HG03520 (cell line): ENCODE data around the gene C1QL2.

Experiments used
- ATAC-seq: cut with Tn5 transposase; IDR thresholded peaks from one replicate; pipeline ENCODE4 v1.9.1; 2021; ENCODE audit warnings: mild to moderate bottlenecking, moderate library complexity; ENCODE audit not compliant: unreplicated experiment

C1QL2 gene

GRCh38 chr2:119179991-119180390, 21.4 kb upstream of the C1QL2 start:
- ATAC-seq, result no peak

DNA sequence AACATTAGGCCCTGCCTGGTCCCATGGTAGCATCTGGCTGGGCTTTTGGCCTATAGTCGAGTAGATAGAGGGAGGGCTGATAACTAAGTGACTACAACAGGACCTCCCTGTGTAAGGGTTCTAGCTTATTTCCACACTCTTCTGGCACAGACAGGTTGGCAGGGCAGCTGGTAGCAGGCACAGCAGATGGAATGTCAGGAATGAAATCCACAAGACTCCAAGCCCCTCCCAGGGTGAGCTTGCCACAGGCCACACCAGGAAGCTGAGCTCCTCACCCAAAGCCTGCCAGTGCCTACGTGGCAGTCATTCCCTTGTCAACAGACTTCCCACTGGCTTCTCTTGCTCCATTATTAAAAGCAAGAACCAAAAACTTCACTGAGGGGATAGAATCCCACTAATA, 20.7 kb upstream of the C1QL2 start:
- no peak for ATAC-seq

DNA sequence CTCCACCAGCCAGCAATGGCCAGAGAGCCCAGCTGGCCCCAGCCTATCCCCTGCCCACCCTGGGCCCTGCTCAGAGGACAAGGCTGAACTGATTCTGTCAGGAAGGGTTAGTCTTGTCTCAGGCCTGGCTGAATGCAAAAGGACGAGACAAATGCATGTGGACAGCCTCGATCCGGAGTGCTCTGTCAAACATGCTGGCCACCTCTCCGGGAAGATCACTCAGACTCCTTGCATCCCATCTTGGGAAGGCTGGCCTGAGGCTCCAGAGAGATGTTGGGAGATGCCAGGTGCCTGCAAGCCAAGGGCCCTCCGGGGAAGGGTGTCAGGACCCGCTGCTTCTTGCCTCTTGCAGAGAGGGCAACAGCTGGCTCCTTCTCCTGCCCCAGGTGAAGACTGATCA, 20.2 kb upstream of the C1QL2 start:
- no peak for ATAC-seq

- no peak for ATAC-seq
Measured at GRCh38 chr2:119177838-119178190, 19.3 kb upstream of the C1QL2 start.

DNA sequence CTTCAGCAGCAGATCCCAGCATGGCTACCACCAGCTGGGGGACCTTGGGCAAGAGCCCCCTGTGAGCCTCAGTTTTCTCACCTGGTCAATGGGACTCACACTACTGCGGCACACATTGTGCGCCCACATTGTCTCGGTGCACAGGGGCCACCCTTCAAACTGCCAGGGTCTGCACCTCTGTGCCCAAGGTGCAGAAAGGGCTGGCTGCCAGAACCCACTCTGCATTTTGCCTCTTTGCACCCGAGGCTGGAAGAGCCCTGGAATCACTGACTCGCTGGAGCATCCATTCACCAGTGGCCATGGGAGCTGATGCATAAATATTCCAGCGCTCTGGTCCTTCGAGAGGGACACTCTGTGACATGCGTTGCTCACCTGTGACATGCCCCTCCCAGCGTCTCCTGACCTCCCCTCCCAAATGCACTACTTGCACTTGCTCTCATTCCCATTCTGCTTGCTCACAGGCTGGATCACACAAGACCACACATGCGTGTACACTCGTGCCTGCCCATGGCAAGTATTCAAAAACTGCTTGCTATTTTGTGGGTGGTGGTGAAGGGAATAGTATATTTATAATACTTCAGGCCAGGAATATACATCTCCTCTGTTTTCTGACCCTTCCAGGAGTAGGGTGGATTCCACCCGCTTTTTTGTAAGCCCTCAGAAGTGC, 18.8 kb upstream of the C1QL2 start:
- ATAC-seq, result no peak

DNA sequence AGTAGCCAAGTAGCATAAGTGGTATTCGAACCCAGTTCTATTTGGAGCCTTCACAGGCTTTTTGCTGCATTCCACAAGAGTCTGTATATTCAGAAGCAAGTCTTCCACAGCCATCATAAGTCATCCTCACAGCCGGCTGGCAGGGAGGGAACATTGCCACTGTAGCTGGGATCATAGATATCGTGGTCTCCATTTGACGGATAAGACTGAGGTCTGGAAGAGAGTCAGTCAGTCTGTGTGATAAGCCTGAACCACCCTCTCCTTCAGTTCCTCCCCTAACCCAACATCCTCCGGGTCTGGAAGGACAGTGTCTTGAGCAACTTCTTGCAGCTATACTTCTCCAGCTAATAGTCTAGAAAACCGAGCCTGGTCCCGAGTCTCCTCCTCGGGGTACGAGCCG, 17.0 kb upstream of the C1QL2 start:
- ATAC-seq, result no peak

GRCh38 chr2:119174993-119175347, 16.4 kb upstream of the C1QL2 start:
- ATAC-seq, result no peak

DNA sequence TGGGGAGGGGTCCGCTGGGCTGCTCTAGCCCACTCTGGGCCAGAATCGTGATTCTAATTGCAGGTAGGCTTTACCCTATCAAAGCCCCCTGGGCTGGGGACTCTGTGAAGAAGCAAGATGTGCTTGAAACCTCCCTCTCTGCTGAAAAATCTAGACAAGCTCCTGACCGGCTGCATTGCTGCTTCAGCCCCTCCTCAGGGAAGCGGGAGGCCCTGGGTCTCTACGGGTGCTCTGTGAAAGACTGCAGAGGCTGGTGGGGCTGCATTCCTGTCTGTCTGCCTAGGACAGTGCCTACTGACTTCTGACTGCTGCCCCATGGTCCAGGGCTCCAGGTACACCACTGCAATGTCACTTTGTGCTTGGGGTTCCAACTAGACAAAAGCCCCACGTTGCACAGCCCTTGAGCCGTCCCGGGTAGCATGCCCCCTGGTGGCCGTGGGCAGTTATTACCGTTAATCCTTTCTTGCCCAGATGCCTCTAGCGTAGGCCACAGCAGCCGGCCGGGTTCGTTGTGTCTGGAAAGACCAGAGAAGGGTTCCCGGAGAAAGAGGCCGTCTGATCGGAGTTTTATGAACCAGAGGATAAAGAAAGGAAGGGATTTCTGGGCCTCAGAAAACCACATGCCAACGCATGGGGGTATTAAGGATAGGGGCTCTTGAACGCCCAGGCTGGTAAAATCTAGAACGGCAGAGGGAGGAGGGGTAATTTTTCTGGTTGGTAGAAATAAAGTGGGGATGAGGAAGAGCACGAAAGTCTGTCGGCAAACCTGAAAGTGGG, 15.9 kb upstream of the C1QL2 start:
- peak; percentile 67 for ATAC-seq

DNA sequence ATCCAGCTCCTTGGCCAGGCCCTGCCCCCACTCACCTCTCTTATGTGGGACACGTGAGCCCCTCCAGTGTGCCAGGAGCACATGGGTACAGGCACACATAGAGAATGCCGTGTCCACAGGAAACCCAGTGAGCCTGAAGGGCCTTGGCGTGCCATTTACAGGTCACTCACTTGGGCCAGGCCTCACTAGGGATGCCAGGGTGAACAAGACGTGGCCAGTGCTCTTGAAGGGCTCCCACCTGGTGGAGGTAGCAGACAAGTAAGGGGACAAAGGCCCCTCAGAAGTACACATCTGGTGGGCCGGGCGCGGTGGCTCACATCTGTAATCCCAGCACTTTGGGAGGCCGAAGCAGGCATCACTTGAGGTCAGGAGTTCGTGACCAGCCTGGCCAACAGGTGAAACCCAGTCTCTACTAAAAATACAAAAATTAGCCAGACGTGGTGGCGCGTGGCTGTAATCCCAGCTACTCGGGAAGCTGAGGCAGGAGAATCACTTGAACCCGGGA, 15.1 kb upstream of the C1QL2 start:
- no peak for ATAC-seq

DNA sequence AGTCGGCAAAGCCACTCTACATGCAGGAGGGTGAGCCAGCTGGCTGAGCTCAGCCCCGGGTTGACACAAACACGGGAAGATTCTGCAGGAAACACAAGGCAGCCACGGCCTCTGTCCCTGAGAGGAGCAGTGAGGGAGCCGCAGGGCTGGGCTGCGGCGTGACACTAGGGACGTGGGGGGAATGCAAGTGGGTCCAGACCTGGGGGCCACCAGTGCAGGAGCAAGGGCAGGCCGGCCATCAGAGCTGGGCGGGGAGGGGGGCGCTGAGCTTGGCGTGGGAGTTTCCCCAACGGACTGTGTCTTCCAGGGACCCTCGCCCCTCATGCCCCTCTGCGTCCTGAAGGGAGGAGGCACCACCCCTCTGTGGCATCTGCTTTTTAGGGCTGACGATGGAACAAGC, 12.0 kb upstream of the C1QL2 start:
- ATAC-seq, result no peak

DNA sequence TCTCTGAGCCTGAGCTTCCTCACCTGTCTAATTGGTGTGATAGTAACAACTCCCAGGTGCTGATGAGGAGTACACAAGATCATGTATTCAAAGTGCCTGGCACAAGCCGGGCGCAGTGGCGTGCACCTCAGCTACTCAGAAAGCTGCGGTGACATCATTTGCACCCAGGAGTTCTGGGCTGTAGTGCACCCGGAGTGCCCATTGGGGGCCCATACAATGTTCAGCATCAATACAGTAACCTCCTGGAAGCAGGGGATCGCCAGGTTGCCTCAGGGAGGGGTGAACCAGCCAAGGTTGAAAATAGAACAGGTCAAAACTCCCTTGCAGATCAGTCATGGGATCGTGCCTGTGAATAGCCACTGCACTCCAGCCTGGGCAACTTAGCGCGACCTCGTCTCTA, 11.2 kb upstream of the C1QL2 start:
- no peak for ATAC-seq

- ATAC-seq, result no peak
Measured at GRCh38 chr2:119160361-119160990, 1.9 kb upstream of the C1QL2 start.

DNA sequence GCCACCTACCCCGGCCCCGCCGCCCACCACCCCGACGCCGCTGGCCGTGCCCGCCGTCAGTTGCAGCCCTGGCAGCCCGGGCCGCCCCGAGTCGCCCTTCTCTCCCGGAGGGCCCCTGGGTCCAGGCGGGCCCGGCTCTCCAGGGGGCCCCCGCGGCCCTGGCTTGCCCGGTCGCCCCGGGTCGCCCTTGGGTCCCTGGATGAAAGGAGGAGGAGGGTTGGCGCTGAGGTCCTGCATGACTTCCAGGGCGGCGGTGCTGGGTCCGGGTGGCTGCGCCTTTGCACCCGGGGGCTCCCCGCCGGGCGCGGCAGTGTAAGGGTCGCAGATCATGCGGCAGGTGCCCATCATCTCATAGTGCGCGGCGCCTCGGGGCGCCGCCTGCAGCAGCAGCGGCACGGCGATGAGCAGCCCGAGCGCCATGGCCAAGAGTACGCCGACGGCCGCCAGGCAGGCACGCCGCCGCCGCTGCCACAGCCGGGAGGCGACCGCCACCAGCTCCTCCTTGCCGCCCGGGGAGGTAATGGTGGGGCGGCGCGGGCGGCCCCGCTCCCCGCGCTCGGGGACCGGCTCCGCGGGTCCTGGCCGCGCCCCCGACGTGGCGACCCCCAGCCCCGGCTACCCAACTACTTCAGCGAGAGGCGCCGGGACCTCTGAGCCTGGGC, 570 bp downstream of the C1QL2 start:
- ATAC-seq, result no peak

DNA sequence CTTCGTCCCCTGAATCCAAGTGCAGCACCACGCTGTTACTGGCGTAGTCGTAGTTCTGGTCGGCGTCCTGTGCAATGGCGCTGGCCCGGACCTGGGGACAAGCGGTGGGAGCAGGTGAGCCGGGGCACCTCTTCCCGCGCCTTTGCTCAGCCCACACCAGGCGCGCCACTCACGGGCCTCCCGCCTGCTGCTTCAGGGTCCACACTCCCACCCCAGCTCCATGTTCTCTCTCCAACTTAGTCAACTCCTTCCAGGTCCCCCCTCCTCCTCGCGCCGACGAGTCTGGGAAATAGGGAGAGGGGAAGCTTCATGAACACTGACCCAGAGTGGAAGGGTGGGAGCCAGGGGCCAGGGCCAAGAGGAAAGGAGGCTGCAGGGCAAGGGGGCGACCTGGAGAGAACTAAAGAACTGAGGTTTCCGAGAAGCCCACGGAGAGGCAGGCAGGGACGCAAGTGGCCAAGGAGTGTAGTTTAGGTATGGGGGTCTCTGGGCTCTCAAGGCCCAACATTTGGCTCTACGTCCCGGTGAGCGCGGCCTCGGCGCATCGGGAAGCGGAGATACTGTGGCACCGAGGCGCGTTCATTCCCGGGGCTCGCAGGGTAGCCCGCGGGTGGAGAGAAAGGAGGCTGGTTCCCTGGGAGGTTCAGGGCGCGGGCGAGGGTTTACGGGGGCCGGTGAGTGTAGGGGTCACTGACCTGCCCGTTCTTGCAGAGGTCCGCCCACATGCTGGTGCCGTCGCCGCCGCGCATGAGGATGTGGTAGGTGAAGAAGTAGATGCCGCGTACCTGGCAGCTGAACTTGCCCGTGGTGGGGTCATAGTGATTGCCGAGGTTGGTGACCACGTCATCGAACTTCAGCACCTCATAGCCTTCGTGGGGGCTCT, 1.4 kb downstream of the C1QL2 start:
- no peak for ATAC-seq

GRCh38 chr2:119156105-119156890, 2.3 kb downstream of the C1QL2 start:
- ATAC-seq, result no peak

DNA sequence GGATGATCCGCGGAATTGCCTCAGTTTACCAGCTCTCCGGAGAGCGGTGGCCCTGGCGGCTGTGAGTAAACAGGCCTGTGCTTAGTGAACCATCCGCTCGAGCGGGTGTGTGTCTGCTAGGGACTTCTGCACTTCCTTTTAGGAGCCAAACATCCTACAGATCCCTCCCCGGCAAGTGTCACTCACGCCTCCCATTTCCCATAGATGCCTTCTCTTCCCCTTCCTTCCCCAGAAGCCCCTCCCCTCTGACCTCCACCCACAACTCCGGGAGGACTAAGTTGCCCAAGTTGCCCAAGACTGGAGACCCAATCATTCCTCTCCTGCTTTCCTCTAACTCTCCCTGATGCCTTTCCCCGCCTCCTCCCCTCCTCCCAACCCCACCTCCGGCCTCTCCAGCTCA, 2.9 kb downstream of the C1QL2 start:
- ATAC-seq, result no peak

DNA sequence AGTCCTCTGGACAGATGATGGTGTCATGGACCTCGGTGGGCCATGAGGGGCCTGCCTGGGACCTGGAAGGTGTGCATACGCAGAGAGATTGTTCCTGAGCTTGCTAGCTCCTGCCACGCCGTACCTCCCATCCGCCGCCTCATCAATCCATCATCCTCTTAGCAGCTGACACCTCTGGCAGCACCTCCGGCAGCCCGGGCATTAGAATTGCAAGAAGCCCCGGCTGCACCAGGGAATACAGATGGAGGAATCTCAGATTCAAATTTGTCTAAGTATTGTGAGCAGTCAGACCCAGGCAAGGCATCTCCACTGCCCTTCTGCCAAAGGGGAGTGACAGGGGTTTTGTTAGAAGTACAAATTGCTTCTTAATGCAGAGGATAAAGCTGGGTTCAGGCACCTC, 4.5 kb downstream of the C1QL2 start:
- ATAC-seq, result no peak

- ATAC-seq, result no peak
Measured at GRCh38 chr2:119149611-119150010, 8.9 kb downstream of the C1QL2 start.

DNA sequence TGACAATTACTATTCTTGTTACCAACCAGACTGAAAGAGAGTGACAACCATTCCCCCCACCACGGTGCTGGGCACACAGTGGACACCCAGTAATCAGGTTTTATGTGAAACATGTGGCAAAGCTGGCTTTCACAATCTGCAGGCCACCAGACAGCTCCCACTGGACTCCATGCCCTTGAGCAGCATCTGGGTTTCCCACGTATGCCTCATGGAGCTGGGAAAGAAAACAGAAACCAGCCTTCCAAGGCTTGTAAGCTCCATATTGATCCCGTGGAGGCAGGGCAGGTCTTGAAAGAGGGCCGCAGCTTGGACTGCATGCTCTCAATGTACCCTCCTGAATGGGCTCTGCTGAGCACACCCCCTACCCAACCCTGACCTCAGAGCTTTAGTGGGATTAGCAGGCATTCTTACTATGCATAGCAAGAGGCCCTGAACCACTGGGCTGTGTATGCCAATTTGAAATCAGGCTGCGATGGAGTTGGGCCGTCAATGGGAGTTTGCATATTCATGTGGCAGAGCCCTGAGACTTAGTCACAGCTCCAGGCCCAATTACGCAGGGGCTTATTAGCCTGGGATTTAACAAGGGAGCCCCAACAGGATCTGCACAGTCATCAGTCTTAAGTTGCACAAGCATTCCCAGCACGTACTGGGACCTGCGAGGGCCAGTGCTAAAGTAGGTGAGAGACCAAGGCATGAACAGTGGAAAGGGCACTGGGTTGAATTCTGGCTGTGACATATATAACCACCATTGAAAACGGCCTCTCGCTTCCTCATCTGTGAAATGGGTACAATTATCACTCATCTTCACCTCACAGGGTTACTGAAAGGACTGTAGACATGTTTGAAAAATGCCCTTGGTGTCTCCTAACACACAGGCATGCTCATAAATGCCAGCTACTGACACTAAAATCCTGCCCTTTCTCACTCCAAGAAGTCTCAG, 10.5 kb downstream of the C1QL2 start:
- ATAC-seq, result no peak
